Uterus (tissue), 2 donors: ENCODE results near the gene STPG4.

ENCODE experiments used
- POLR2A ChIP-seq, 2 donors: fragments of 450-650 bp; IDR thresholded peaks; one replicate each; pipeline ENCODE4 v1.6.1; 2016; ENCODE audit warnings: antibody characterized with exemption in 2 of 2, mild to moderate bottlenecking in 1 of 2, moderate library complexity in 1 of 2
- TF ChIP-seq, protein P1 (sequence below), 4 experiments: fragments of 200-600 bp in 2 of 4; fragments of 450-650 bp in 2 of 4; sonication (generic) in 2 of 4; IDR thresholded peaks; one replicate each; pipeline ENCODE4 v1.5.1; 2016 to 2019; ENCODE audit warnings: antibody characterized with exemption in 4 of 4, mild to moderate bottlenecking in 2 of 4, moderate library complexity in 1 of 4

DNA sequence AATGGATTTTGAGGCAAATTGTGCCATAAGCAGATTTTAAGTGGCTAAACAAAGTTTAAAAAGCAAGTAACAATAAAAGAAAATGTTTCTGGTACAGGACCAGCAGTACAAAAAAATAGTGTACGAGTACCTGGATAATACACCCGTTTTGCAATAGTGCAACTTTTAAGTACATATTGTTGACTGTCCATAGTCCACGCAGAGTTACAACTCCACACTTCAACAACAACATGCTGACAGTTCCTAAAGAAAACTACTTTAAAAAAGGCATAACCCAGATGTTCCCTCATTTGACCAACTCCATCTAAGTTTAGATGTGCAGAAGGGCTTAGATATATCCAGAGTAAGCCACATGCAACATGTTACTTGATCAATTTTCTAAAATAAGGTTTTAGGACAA is 5.1 kb upstream of the STPG4 start:
- TF ChIP-seq POLR2A (IDR thresholded peaks at IDR 0.05): no peak
- TF ChIP-seq, protein P1, sequence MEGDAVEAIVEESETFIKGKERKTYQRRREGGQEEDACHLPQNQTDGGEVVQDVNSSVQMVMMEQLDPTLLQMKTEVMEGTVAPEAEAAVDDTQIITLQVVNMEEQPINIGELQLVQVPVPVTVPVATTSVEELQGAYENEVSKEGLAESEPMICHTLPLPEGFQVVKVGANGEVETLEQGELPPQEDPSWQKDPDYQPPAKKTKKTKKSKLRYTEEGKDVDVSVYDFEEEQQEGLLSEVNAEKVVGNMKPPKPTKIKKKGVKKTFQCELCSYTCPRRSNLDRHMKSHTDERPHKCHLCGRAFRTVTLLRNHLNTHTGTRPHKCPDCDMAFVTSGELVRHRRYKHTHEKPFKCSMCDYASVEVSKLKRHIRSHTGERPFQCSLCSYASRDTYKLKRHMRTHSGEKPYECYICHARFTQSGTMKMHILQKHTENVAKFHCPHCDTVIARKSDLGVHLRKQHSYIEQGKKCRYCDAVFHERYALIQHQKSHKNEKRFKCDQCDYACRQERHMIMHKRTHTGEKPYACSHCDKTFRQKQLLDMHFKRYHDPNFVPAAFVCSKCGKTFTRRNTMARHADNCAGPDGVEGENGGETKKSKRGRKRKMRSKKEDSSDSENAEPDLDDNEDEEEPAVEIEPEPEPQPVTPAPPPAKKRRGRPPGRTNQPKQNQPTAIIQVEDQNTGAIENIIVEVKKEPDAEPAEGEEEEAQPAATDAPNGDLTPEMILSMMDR (IDR thresholded peaks at IDR 0.05): no peak
